ENCODE data around the gene RABGAP1.

DNA sequence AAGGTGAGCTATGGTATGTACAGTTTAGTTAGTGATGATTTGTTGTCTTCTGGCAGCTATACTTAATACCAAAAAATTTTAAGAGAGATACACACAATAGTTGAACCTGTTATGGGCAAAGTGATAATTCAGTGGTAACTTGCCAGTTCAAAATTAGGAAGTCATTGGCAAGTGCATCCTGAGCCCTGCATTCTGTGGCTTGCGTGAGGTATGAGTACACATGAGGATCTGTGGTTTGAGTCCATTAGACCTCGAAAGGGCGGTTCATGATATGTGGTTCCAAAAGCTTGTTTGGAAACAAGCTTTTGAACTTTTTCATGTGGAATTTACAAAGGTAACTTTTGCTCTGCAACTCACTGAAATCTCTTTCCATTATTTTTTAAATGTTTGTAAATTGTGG, 139.6 kb downstream of the RABGAP1 start:
- TF ChIP-seq, protein P1, sequence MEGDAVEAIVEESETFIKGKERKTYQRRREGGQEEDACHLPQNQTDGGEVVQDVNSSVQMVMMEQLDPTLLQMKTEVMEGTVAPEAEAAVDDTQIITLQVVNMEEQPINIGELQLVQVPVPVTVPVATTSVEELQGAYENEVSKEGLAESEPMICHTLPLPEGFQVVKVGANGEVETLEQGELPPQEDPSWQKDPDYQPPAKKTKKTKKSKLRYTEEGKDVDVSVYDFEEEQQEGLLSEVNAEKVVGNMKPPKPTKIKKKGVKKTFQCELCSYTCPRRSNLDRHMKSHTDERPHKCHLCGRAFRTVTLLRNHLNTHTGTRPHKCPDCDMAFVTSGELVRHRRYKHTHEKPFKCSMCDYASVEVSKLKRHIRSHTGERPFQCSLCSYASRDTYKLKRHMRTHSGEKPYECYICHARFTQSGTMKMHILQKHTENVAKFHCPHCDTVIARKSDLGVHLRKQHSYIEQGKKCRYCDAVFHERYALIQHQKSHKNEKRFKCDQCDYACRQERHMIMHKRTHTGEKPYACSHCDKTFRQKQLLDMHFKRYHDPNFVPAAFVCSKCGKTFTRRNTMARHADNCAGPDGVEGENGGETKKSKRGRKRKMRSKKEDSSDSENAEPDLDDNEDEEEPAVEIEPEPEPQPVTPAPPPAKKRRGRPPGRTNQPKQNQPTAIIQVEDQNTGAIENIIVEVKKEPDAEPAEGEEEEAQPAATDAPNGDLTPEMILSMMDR (conservative IDR thresholded peaks at IDR 0.05; ENCODE audit: low read length), result no peak
- no peak for TF ChIP-seq EZH2phosphoT487 (IDR thresholded peaks at IDR 0.05; ENCODE audit: borderline replicate concordance, low read depth, low read length)
